CD4-positive, alpha-beta T cell (primary cell): ENCODE measurements around the gene SELP. TPM values are rescaled to one million over a fixed set of nuclear protein-coding genes. Genes with fewer than 3 reads are reported as not detected.

ENCODE experiments used
- ATAC-seq: fragments of 200-7000 bp; cut with Tn5 transposase; one replicate; pipeline ENCODE4 v1.10.0; 2022; ENCODE audit warnings: mild to moderate bottlenecking; ENCODE audit not compliant: poor library complexity
- CTCF ChIA-PET: fragments of 350-600 bp; sonication (Branson Sonifier 250); formaldehyde crosslinking; loops from one replicate; lab custom pipeline; 2021; ENCODE audit warnings: antibody characterized with exemption, inconsistent platforms; lab: Charles Lee
- POLR2A ChIA-PET: fragments of 350-600 bp; sonication (Branson Sonifier 250); formaldehyde crosslinking; loops from one replicate; lab custom pipeline; 2021; ENCODE audit warnings: antibody characterized with exemption, inconsistent platforms; lab: Charles Lee
- DNase-seq, 14 experiments: peaks; one replicate each; pipeline ENCODE4 v3.0.0-alpha.2; 2013 to 2020; ENCODE audit warnings: mixed read lengths in 2 of 14
- H3K27ac ChIP-seq, 2 donors: one replicate each; pipeline versions ENCODE4 v1.5.1 to v1.7.0; 2013; ENCODE audit warnings: low read length in 2 of 2, low read depth in 1 of 2, mild to moderate bottlenecking in 1 of 2
- H3K27me3 ChIP-seq, 2 experiments: 1 replicate in 1 of 2; 2 replicates in 1 of 2; pipeline versions ENCODE4 v1.6.1 to v1.7.0; 2013; ENCODE audit warnings: low read length in 2 of 2, control low read depth in 1 of 2, mild to moderate bottlenecking in 1 of 2, moderate library complexity in 1 of 2; ENCODE audit not compliant: insufficient read depth in 2 of 2, control insufficient read depth in 1 of 2
- H3K36me3 ChIP-seq: one replicate; pipeline ENCODE4 v1.6.1; 2013; ENCODE audit warnings: low read length, control low read depth; ENCODE audit not compliant: insufficient read depth
- H3K4me1 ChIP-seq: one replicate; pipeline ENCODE4 v1.6.1; 2013; ENCODE audit warnings: low read length, control low read depth; ENCODE audit not compliant: insufficient read depth
- H3K4me3 ChIP-seq: one replicate; pipeline ENCODE4 v1.5.1; 2013; ENCODE audit warnings: mild to moderate bottlenecking, low read length, moderate library complexity
- H3K9me3 ChIP-seq, 2 experiments: 1 replicate in 1 of 2; 2 replicates in 1 of 2; pipeline versions ENCODE4 v1.6.1 to v1.7.0; 2013; ENCODE audit warnings: low read length in 2 of 2, mild to moderate bottlenecking in 2 of 2, control low read depth in 1 of 2, moderate library complexity in 1 of 2; ENCODE audit not compliant: control insufficient read depth in 1 of 2, insufficient read depth in 1 of 2
- H3K27ac Mint-ChIP-seq: one replicate; pipeline ENCODE4 v1.8.0; 2020; ENCODE audit warnings: mixed read lengths
- H3K27me3 Mint-ChIP-seq: one replicate; pipeline ENCODE4 v1.8.0; 2021; ENCODE audit warnings: mixed read lengths
- H3K36me3 Mint-ChIP-seq: one replicate; pipeline ENCODE4 v1.8.0; 2021; ENCODE audit warnings: low read depth, mixed read lengths
- H3K4me1 Mint-ChIP-seq: one replicate; pipeline ENCODE4 v1.8.0; 2021; ENCODE audit warnings: low read depth, mixed read lengths
- H3K4me3 Mint-ChIP-seq: one replicate; pipeline ENCODE4 v1.8.0; 2020; ENCODE audit warnings: mild to moderate bottlenecking, mixed read lengths
- H3K9me3 Mint-ChIP-seq: one replicate; pipeline ENCODE4 v1.8.0; 2020; ENCODE audit warnings: mixed read lengths
- CTCF ChIP-seq: fragments of 200-600 bp; IDR thresholded peaks from one replicate; pipeline ENCODE4 v1.8.0; 2022; ENCODE audit warnings: antibody characterized with exemption, mild to moderate bottlenecking
- intact Hi-C, 2 experiments: fragments of 100-400 bp; cut with DNase I in 1 of 2; cut with micrococcal nuclease in 1 of 2; formaldehyde crosslinking; loops; one replicate each; pipeline versions ENCODE4 v1.15.1 to v1.9.0; 2023 to 2025; cut with DNase I, micrococcal nuclease
- total RNA-seq, 174 experiments: library from RNA in 2 of 174; stranded (reverse) in 2 of 174; gene quantifications; one replicate each; pipeline ENCODE4 v1.2.3 and lab custom pipeline; 2021 to 2026

Gene SELP
- total RNA-seq, 2 experiments from 2014 or later, result 1.3 to 1.4 TPM

GRCh38 chr1:169576241-169576934 is 53.5 kb downstream of the SELP start:
- Mint-ChIP-seq H3K9me3 (no peaks in the 10 kb centered on the region), H3K36me3 (peaks cover 8% of the 10 kb centered on the region), H3K27me3 (no peaks in the 10 kb centered on the region), H3K27ac (no peak overlapping the region), H3K4me1 (peaks cover 14% of the 10 kb centered on the region), H3K4me3 (no peak overlapping the region)
- Histone ChIP-seq H3K4me3 (no peak overlapping the region), H3K27me3 (no peaks in the 10 kb centered on the region), H3K4me1 (peaks cover 5% of the 10 kb centered on the region), H3K9me3 (no peaks in the 10 kb centered on the region), H3K27ac (no peak overlapping the region), H3K36me3 (no peaks in the 10 kb centered on the region)
- ATAC-seq (no peak), DNase-seq (no peak)
- ChIA-PET POLR2A (interaction anchor here (0.6 to 1.3 kb wide), 2 partner anchors 10 to 116 kb away, joined by 3 read pairs; partner anchors contain the start of gene F5), CTCF (interaction anchor here (2.1 kb wide), 1 partner anchor 136 kb away, joined by 4 read pairs; no protein-coding TSS in a partner anchor)
- intact Hi-C loops, result no loop called here
- no peak for TF ChIP-seq CTCF

- peaks cover 17% of the 10 kb centered on the region for H3K4me1 Mint-ChIP-seq
- TF ChIP-seq CTCF, result no peak
- intact Hi-C loops, result no loop called here
- POLR2A ChIA-PET, result no interaction called here
- Histone ChIP-seq H3K4me3 (no peak overlapping the region), H3K9me3 (no peaks in the 10 kb centered on the region), H3K36me3 (no peaks in the 10 kb centered on the region), H3K27ac (no peak overlapping the region), H3K4me1 (peaks cover 5% of the 10 kb centered on the region), H3K27me3 (no peaks in the 10 kb centered on the region)
- CTCF ChIA-PET, result no interaction called here
- H3K27ac Mint-ChIP-seq, result no peak overlapping the region
- no peaks in the 10 kb centered on the region for H3K27me3 Mint-ChIP-seq
- no peak overlapping the region for H3K4me3 Mint-ChIP-seq
- DNase-seq (no peak), ATAC-seq (no peak)
- H3K9me3 Mint-ChIP-seq, result no peaks in the 10 kb centered on the region
- H3K36me3 Mint-ChIP-seq, result peaks cover 11% of the 10 kb centered on the region
Observed at GRCh38 chr1:169574336-169574735, 55.6 kb downstream of the SELP start.

DNA sequence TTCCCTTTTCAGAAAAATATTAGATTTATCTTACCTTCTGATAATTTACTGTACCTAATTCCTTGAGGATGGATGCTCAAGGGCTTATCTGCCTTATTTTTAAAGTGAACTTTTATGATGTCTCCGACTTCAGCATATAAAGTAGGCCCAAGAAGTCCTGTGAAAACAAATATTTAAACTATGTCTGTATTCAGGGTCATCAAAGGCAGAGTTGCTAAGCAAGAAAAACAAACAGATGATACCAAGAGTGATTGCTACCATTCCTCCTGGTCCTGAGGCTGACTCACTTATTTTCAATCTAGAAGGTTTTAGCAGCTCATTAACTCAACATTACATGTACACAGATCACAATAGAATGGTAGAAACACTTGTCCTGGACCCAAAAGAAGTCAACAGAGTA is 57.7 kb downstream of the SELP start:
- no peak overlapping the region for H3K4me3 Mint-ChIP-seq
- no peak overlapping the region for H3K27ac ChIP-seq
- H3K27ac Mint-ChIP-seq, result peak overlapping the region; percentile 57
- no peaks in the 10 kb centered on the region for H3K9me3 ChIP-seq
- DNase-seq (peak in 3 of 14 experiments; percentile 22 to 47 (median 24)), ATAC-seq (peak; percentile 64)
- peaks cover 17% of the 10 kb centered on the region for H3K4me1 Mint-ChIP-seq
- ChIA-PET CTCF (interaction anchor here (1.2 kb wide), 1 partner anchor 140 kb away, joined by 3 read pairs; no protein-coding TSS in a partner anchor), POLR2A (no interaction called here)
- H3K36me3 Mint-ChIP-seq, result peaks cover 11% of the 10 kb centered on the region
- intact Hi-C loops, result no loop called here
- no peaks in the 10 kb centered on the region for H3K9me3 Mint-ChIP-seq
- no peaks in the 10 kb centered on the region for H3K27me3 Mint-ChIP-seq
- H3K36me3 ChIP-seq, result no peaks in the 10 kb centered on the region
- TF ChIP-seq CTCF, result no peak
- peaks cover 5% of the 10 kb centered on the region for H3K4me1 ChIP-seq
- no peak overlapping the region for H3K4me3 ChIP-seq
- H3K27me3 ChIP-seq, result no peaks in the 10 kb centered on the region
